Adipose tissue (tissue), 3 donors: ENCODE results near the gene HEY2. TPM values are rescaled to one million over a fixed set of nuclear protein-coding genes. Genes with fewer than 3 reads are reported as not detected.
"Not testable (repeated sequence)": the region's sequence is repeated elsewhere in the genome, so short reads cannot be mapped to it uniquely, and the experiment has no call there.

Experiments used
- H3K27ac ChIP-seq: one replicate; pipeline ENCODE4 v1.5.1; 2013; ENCODE audit warnings: low read depth, low read length
- WGBS, 3 donors: extraction: QIAGEN DNeasy Blood & Tissue Kit; methylation state at CpG; one replicate each; pipeline ENCODE4 v1.1.7; 2013; 5-methylcytosine and 5-hydroxymethylcytosine counted together
- polyA plus RNA-seq, 3 donors: library from polyadenylated mRNA; stranded (reverse); fragments of 200-250 nt; gene quantifications; one replicate each; pipeline ENCODE4 v1.2.3, GENCODE V29; 2013
- donor health status: healthy with polysubstance abuse.
- donor health status: Bipolar disorder and iron deficiency.
- donor health status: healthy.

The HEY2 gene
- polyA plus RNA-seq, 3 donors, result 1.6 to 3.3 (median 1.7) TPM

DNA sequence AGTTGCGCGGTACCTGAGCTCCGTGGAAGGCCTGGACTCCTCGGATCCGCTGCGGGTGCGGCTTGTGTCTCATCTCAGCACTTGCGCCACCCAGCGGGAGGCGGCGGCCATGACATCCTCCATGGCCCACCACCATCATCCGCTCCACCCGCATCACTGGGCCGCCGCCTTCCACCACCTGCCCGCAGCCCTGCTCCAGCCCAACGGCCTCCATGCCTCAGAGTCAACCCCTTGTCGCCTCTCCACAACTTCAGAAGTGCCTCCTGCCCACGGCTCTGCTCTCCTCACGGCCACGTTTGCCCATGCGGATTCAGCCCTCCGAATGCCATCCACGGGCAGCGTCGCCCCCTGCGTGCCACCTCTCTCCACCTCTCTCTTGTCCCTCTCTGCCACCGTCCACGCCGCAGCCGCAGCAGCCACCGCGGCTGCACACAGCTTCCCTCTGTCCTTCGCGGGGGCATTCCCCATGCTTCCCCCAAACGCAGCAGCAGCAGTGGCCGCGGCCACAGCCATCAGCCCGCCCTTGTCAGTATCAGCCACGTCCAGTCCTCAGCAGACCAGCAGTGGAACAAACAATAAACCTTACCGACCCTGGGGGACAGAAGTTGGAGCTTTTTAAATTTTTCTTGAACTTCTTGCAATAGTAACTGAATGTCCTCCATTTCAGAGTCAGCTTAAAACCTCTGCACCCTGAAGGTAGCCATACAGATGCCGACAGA, 9.9 kb downstream of the HEY2 start:
- no peak overlapping the region for H3K27ac ChIP-seq
- WGBS, 3 donors, result 86 to 88% (median 88%) methylated on average over 42 of the region's 42 CpGs

DNA sequence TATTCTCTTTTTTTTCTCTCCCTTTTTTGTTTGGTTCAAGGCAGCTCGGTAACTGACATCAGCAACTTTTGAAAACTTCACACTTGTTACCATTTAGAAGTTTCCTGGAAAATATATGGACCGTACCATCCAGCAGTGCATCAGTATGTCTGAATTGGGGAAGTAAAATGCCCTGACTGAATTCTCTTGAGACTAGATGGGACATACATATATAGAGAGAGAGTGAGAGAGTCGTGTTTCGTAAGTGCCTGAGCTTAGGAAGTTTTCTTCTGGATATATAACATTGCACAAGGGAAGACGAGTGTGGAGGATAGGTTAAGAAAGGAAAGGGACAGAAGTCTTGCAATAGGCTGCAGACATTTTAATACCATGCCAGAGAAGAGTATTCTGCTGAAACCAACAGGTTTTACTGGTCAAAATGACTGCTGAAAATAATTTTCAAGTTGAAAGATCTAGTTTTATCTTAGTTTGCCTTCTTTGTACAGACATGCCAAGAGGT, 10.6 kb downstream of the HEY2 start:
- 66 to 81% (median 66%) methylated on average over 5 of the region's 5 CpGs for WGBS, 3 donors
- H3K27ac ChIP-seq, result no peak overlapping the region

DNA sequence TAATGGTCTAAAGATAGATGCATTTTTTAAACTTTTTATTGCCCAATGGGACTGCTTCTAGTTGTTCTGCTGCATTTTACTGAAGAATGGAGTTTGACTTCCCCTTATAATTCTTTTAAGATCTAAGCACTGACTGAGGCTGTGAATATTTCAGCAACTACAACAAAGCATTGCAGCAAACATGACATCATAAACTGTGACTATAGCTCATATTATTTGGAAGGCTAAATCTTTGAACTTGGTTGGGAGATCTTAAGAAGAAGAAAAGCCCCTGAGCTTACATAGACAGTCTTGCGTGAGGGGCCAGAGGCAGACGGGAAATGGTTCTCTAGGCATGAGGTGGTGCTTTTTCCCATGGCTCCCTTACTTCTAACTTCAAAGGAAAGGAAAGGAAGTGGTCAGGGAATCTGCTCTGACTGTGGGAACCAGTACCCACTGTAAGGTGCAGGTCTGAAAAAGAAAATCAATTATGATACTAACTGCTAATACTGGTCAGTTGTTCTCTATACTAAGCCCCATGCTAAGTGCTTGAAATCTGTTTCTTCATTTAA, 14.8 kb downstream of the HEY2 start:
- no peak overlapping the region for H3K27ac ChIP-seq
- 66 to 79% (median 69%) methylated on average over 2 of the region's 2 CpGs for WGBS, 3 donors

DNA sequence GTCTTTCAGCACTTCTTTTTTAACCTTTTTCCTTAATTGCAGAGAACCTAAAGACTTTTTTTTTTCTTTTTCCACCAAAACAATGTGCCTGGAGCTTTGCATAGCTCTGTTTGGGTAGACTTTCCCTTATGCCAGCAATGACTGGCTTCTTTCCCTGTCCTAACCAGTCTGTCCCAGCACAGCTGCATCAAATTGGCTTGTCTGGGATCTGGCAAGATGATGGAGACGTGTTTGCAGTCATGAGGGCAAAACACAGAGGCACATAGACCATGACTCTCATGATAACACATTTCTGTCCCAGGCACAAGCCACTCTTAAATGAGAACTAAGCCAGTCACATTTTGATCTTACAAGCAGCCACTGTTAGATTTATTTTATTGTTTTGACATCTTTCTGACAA, 16.5 kb downstream of the HEY2 start:
- WGBS, 3 donors, result 58 to 75% (median 71%) methylated on average over 1 of the region's 1 CpG
- H3K27ac ChIP-seq, result no peak overlapping the region

DNA sequence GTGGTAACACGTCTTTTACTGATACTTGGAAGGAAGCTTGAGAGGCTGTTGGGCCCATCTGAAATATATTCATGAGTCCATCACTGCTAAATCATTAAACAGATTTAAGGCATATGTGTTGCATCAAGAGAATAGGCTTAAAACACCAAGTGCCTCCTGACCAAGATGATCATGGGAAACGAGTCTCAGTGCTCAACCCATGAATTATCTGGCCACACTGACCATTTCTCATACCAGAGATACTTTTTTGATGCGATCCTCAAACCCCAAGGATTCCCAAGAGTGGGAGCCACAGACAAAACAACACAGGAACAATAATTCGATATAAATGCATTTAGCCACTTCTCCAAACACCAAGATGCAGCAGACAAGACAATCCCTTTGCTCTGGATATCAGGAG, 17.2 kb downstream of the HEY2 start:
- WGBS, 3 donors, result 69 to 86% (median 77%) methylated on average over 4 of the region's 4 CpGs

DNA sequence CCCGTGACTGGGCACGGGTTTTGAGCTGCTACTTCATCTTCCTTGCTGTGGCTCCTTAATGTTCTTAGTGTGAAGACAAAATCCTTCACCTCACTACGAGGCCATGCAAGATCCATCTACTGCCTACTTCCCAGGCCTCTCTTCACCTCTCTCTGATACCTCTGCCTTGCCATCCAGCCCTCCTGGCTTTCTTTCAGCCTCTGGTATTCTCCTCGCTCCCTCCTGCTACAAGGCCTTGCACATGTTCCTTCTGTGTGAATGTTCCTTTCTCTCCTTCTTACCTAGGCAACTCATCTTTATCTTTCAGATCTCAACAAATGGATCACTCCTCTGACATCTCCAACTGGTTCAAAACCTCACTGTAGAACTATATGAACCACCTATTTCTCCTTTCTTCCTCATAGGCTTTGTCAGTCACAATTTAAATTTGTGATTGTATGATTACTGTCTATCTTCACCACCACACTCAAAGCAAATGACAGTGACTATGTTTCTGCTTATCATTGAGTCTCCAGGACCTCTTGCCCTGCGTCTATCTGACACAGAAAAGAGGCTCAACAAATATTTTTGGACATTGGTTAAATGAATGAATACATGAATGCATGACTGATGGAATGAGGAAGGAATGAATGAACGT, 19.8 kb downstream of the HEY2 start:
- no peak overlapping the region for H3K27ac ChIP-seq
- WGBS, 3 donors, result 63 to 67% (median 64%) methylated on average over 6 of the region's 6 CpGs

More for the DNA sequence above, 17.2 kb downstream of the HEY2 start:
- H3K27ac ChIP-seq, result no peak overlapping the region

DNA sequence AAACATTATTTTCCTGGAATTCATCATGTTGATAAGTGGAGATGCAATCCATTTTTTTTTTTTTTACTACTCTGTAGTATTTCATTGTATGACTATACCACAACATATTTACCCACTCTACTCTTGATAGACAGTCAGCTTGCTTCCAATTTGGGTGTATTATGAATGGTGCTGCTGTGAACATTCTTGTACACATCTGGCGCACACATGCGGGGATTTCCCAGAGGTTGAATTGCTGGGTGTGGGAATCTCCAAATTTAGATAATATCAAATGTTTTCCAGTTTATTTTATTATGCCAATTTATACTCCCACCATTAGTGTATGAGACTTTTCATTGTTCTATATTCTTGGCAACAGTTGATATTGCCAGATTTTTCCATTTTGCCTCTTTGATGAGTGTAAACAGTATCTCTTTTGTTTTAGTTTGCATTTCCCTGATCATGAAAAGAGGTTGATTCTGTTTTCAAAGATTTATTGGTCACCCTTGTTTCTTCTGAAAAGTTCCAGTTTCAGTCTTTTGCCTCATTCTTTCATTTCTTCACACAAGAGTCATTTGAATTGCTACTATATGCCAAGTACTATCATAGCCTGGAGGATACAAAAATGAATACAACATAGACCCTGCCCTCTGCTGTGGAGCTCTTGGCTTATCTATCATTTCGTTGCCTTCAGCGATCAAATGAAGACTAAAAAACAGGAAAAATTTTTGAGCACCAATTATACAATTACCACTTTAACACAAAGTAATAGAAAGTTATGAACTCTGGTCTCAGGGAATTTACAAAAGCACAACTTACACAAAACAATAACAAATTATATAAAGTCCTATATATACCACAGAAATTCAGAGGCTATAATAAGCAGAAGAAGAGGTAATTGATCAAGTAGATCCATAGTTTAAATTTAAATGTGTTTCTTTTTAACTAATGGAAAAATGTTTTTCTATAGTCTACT, 24.2 kb downstream of the HEY2 start:
- 65 to 84% (median 83%) methylated on average over 4 of the region's 4 CpGs for WGBS, 3 donors
- no peak overlapping the region for H3K27ac ChIP-seq

DNA sequence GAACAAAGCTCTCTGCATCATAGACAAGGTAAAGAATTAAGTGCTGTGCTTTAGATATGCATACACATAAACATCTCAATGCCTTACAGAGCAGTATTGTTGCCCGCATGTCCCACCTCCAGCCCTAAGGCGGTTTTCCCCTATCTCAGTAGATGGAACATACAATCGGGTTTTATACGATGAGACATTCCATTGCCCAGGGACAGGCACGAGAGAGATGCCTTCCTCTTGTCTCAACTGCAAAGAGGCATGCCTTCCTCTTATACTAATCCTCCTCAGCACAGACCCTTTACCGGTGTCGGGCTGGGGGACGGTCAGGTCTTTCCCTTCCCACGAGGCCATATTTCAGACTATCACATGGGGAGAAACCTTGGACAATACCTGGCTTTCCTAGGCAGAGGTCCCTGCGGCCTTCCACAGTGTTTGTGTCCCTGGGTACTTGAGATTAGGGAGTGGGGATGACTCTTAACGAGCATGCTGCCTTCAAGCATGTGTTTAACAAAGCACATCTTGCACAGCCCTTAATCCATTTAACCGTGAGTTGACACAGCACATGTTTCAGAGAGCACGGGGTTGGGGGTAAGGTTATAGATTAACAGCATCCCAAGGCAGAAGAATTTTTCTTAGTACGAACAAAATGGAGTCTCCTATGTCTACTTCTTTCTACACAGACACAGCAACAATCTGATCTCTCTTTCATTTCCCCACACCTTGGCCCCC, 26.8 kb downstream of the HEY2 start:
- H3K27ac ChIP-seq, result not testable (repeated sequence)
- 50 to 81% (median 80%) methylated on average over 13 to 14 of the region's 14 CpGs for WGBS, 3 donors

DNA sequence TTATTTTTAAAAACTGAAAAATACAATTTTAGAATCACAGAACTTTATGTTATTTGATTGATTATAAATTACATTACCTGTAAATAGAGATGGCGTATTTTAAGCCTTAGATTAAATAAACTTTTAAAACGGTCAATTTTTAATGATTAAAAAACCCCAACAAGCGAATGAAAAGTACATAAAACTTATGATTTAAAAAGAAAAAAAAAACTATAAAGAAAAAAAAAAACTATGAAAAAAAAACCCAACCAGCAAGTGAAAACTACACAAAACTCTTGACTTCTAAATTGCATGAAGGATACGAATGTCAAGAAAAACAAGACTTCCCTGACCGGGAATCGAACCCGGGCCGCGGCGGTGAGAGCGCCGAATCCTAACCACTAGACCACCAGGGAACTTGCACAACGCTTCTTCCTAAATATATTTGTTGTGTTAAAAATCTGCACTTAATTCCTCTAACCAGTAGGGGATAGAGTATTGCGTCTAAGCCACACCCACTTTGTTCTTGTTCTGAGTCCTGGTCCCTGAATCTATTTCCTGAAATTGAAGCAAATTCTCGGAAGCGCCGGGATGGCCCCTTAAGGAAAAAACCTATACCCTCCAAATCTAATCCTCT, 30.6 kb downstream of the HEY2 start:
- WGBS, 3 donors, result 14 to 16% (median 15%) methylated on average over 17 of the region's 17 CpGs
- no peak overlapping the region for H3K27ac ChIP-seq

DNA sequence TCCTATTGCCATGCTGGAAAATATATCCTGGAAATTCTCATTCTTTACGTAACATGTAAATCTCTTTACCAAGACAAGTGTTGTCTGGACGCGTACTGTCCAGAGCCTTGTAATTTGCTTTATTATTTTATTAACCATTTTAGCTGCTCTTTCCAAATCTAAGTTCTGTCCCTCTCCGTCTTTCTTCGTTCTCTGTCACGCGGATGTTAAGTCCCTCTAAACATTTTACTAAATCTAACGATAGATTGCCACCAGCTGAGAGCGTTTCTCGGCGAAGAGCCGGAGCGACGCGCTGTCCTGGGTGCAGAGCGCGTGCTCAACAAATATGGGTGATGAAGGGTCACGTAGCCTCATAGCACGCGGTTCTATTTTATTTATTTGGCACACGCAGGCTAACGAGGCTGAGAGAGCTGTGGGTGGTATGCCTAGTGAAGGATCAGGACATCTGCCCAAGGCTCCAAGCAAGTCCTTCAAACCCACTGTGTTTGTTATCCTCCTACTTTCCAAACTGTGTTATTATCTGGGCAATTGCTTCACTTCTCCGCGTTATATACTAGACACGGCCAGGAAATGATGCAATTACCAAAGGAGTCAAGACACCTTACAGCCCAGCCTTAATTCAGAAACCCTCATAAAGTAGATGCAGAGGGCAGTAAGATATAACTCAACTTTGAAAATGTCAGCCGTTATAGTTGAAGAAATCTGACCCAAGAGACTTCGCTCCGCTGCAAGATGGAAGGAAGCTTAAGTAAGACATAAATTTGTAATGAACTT, 31.3 kb downstream of the HEY2 start:
- H3K27ac ChIP-seq, result peak overlapping the region; percentile 82
- 0% methylated on average over 28 of the region's 28 CpGs for WGBS, 3 donors

DNA sequence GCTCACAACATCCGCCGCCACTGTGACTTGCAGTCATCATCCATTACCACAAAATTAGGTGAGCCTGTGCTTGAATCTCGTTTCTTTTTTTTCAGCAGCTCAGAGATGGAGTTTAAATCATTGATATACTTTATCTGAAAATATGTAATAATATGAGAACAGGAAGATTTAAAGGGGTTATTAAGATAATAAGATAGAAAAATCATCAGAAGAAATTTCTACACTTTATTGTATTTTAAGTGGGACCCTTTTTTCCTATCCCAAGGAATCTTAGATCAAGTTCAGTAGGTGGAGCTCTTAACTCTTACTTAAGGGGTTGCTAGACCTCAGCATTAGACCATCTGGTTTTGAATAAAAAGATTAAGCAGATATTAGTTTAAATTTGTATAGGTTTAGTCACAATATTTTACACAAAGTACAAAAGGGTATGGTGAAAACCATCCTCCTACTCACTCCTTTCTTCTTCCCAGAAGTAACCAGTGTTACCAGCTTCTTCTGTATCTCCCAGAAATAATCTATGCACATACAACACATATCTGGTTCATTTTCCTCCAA, 32.0 kb downstream of the HEY2 start:
- WGBS, 3 donors, result 0 to 1% (median 0%) methylated on average over 3 of the region's 3 CpGs
- H3K27ac ChIP-seq, result no peak overlapping the region

DNA sequence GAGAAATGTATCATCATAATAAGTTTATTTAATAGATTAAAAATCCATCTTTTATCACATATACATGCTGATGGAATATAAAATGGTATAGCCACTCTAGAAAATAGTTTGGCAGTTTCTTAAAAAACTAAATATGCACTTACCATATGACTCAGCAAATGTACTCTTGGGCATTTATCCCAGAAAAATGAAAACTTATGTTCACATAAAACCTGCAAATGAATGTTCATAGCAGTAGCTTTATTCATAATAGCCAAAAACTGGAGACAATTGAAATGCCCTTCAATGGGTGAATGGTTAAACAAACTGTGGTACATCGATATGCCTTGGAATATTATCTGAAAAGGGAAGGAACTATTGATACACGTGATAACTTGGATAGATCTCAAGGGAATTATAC, 34.9 kb downstream of the HEY2 start:
- WGBS, 3 donors, result 53 to 67% (median 61%) methylated on average over 2 of the region's 2 CpGs
- H3K27ac ChIP-seq, result no peak overlapping the region

DNA sequence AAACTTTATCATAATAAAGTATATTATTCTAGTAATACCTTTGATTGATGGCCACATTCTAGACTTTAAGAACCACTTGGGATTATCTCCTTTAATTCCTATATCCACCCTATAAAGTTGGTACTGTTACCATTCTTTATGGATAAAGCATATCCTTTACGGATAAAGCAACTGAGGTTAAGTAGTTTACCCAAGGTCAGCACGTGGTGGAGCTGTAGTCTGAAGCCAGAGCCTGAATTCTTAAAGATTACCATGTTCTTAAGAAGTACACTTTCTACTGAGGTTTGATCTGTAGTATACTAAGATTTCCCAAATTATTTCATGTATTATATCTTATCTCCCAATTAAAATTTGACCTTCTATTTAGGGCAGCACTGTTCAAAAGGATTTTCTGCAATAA, 38.4 kb downstream of the HEY2 start:
- H3K27ac ChIP-seq, result no peak overlapping the region
- 16 to 21% (median 16%) methylated on average over 2 of the region's 2 CpGs for WGBS, 3 donors

DNA sequence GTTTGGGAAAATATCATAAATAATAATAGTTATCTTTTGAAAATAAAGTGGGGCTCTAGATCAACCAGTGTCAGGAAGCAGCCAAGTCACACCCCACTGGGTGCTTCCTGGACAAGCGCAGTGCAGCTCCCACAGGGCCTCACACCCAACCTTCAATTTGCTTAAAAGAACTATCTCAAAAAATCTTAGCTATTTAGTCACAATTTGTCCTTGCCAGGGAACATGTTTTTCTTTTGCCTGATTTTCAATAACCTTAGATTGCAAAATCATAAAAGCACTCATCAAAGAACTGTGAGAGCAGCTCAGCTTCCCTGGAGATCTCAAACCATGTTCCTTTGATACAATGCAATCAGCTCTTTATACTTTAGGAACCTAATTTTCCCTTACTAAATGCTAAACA, 39.7 kb downstream of the HEY2 start:
- WGBS, 3 donors, result 10 to 77% (median 29%) methylated on average over 1 of the region's 1 CpG
- no peak overlapping the region for H3K27ac ChIP-seq

DNA sequence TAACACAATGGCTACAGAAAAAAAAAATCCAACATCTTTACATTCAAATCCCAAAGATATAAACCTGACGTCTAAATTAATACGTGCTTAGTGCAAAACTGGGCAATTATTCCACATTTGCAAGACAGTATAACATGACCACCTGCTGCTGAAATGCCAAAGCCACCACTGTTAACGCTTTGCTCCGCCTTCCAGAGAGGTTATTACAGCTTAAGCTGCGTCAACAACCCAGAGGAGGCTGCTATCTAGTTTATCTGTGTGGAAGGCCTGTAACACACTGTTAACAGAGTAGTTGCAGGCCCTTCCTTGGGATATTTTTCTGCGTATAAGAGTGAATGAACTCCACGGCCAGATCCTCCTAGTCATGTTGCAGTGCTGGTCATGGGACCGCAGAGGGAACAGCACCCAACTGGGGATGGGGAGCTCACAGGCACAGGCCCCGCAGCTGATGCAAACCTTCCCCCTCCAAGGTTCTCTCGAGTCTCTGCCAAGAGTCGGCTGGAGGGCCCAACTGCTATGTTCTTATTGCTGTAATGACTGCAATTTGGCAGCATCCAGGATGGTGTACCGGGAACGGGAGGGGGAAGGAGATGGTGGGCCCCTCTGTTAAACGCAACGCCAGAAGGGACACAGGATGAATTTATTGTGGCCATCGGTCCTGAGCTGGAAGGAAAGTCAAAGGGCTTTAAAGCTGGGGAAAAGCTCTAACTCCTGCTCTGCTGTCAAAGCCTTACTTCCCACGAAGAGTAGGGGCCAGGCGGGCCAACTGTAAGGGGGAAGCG, 40.3 kb downstream of the HEY2 start:
- 11 to 15% (median 12%) methylated on average over 19 of the region's 19 CpGs for WGBS, 3 donors
- peak overlapping the region; percentile 81 for H3K27ac ChIP-seq
